Effector memory CD8-positive, alpha-beta T cell (primary cell): Measurements from ENCODE around the gene CFDP1.

ENCODE experiments used
- ATAC-seq: fragments of 150-1000 bp; cut with Tn5 transposase; replicated peaks from 2 replicates; pipeline ENCODE4 v1.10.0; 2021; ENCODE audit warnings: mild to moderate bottlenecking, moderate library complexity
- DNase-seq, 3 experiments: peaks; one replicate each; pipeline ENCODE4 v3.0.0; 2021
- H3K27ac Mint-ChIP-seq, 2 donors: one replicate each; pipeline ENCODE4 v1.8.0; 2022; ENCODE audit warnings: mild to moderate bottlenecking in 2 of 2, mixed read lengths in 2 of 2, moderate library complexity in 2 of 2
- H3K27me3 Mint-ChIP-seq, 2 donors: one replicate each; pipeline ENCODE4 v1.8.0; 2022; ENCODE audit warnings: mixed read lengths in 2 of 2
- H3K36me3 Mint-ChIP-seq: one replicate; pipeline ENCODE4 v1.8.0; 2022; ENCODE audit warnings: mild to moderate bottlenecking, moderate library complexity, mixed read lengths; ENCODE audit not compliant: insufficient read depth
- H3K4me1 Mint-ChIP-seq, 2 donors: one replicate each; pipeline ENCODE4 v1.8.0; 2022; ENCODE audit warnings: low read depth in 2 of 2, mixed read lengths in 2 of 2
- H3K4me3 Mint-ChIP-seq, 2 donors: one replicate each; pipeline ENCODE4 v1.8.0; 2022; ENCODE audit warnings: mild to moderate bottlenecking in 2 of 2, mixed read lengths in 2 of 2, moderate library complexity in 2 of 2
- H3K9me3 Mint-ChIP-seq, 2 donors: one replicate each; pipeline ENCODE4 v1.8.0; 2022; ENCODE audit warnings: mixed read lengths in 2 of 2

Gene CFDP1

GRCh38 chr16:75333721-75334163 is 99.6 kb downstream of the CFDP1 start:
- DNase-seq (no peak), ATAC-seq (peak; percentile 31)
- Mint-ChIP-seq H3K27me3 (no peaks in the 10 kb centered on the region), H3K4me3 (peak overlapping the region in 1 of 2 donors; percentile 36), H3K27ac (peak overlapping the region; percentile 55 to 75), H3K36me3 (peaks cover 8% of the 10 kb centered on the region), H3K4me1 (peaks cover 14 to 21% of the 10 kb centered on the region in 2 donors), H3K9me3 (no peaks in the 10 kb centered on the region)

GRCh38 chr16:75329943-75330342 is 103.4 kb downstream of the CFDP1 start:
- Mint-ChIP-seq H3K4me1 (peaks cover 20 to 28% of the 10 kb centered on the region in 2 donors), H3K4me3 (no peak overlapping the region), H3K36me3 (peaks cover 5% of the 10 kb centered on the region), H3K27me3 (no peaks in the 10 kb centered on the region), H3K9me3 (no peaks in the 10 kb centered on the region), H3K27ac (no peak overlapping the region)
- ATAC-seq (no peak), DNase-seq (no peak)

- peak overlapping the region in 1 of 2 donors; percentile 49 for H3K27ac Mint-ChIP-seq
- no peaks in the 10 kb centered on the region for H3K9me3 Mint-ChIP-seq
- ATAC-seq = no peak
- DNase-seq = no peak
- peaks cover 10 to 15% of the 10 kb centered on the region in 2 donors for H3K4me1 Mint-ChIP-seq
- H3K4me3 Mint-ChIP-seq = no peak overlapping the region
- no peaks in the 10 kb centered on the region for H3K36me3 Mint-ChIP-seq
- peaks cover 4% of the 10 kb centered on the region in 2 donors for H3K27me3 Mint-ChIP-seq
Measured at GRCh38 chr16:75326333-75326732, 107.0 kb downstream of the CFDP1 start.

GRCh38 chr16:75323933-75324332 is 109.4 kb downstream of the CFDP1 start:
- ATAC-seq = no peak

GRCh38 chr16:75323198-75323597 is 110.1 kb downstream of the CFDP1 start:
- H3K4me1 Mint-ChIP-seq = peaks cover 29 to 31% of the 10 kb centered on the region in 2 donors
- DNase-seq (no peak), ATAC-seq (no peak)
- H3K9me3 Mint-ChIP-seq = no peaks in the 10 kb centered on the region
- no peak overlapping the region for H3K4me3 Mint-ChIP-seq
- H3K36me3 Mint-ChIP-seq = no peaks in the 10 kb centered on the region
- peaks cover 7 to 10% of the 10 kb centered on the region in 2 donors for H3K27me3 Mint-ChIP-seq
- H3K27ac Mint-ChIP-seq = no peak overlapping the region

More at GRCh38 chr16:75323933-75324332, 109.4 kb downstream of the CFDP1 start:
- no peak for DNase-seq
- Mint-ChIP-seq H3K27ac (no peak overlapping the region), H3K27me3 (peaks cover 7 to 10% of the 10 kb centered on the region in 2 donors), H3K36me3 (no peaks in the 10 kb centered on the region), H3K4me1 (peaks cover 29 to 31% of the 10 kb centered on the region in 2 donors), H3K9me3 (no peaks in the 10 kb centered on the region), H3K4me3 (no peak overlapping the region)

GRCh38 chr16:75322740-75323139 is 110.6 kb downstream of the CFDP1 start:
- no peak overlapping the region for H3K4me3 Mint-ChIP-seq
- H3K9me3 Mint-ChIP-seq = no peaks in the 10 kb centered on the region
- peaks cover 29 to 31% of the 10 kb centered on the region in 2 donors for H3K4me1 Mint-ChIP-seq
- DNase-seq (no peak), ATAC-seq (no peak)
- H3K27me3 Mint-ChIP-seq = peaks cover 7 to 10% of the 10 kb centered on the region in 2 donors
- no peak overlapping the region for H3K27ac Mint-ChIP-seq
- H3K36me3 Mint-ChIP-seq = no peaks in the 10 kb centered on the region

- peaks cover 23 to 24% of the 10 kb centered on the region in 2 donors for H3K4me1 Mint-ChIP-seq
- no peak overlapping the region for H3K27ac Mint-ChIP-seq
- H3K9me3 Mint-ChIP-seq = no peaks in the 10 kb centered on the region
- DNase-seq (no peak), ATAC-seq (no peak)
- no peaks in the 10 kb centered on the region for H3K36me3 Mint-ChIP-seq
- peak overlapping the region; percentile 67 to 70 for H3K4me3 Mint-ChIP-seq
- H3K27me3 Mint-ChIP-seq = peaks cover 7 to 10% of the 10 kb centered on the region in 2 donors
Measured at GRCh38 chr16:75320435-75320834, 112.9 kb downstream of the CFDP1 start.

GRCh38 chr16:75319513-75320411 is 113.5 kb downstream of the CFDP1 start:
- Mint-ChIP-seq H3K27ac (no peak overlapping the region), H3K4me1 (peaks cover 19 to 24% of the 10 kb centered on the region in 2 donors), H3K4me3 (peak overlapping the region; percentile 67 to 70), H3K27me3 (peaks cover 7 to 10% of the 10 kb centered on the region in 2 donors), H3K36me3 (no peaks in the 10 kb centered on the region), H3K9me3 (no peaks in the 10 kb centered on the region)
- DNase-seq (no peak), ATAC-seq (peak; percentile 41)

- Mint-ChIP-seq H3K36me3 (no peaks in the 10 kb centered on the region), H3K27ac (no peak overlapping the region), H3K4me3 (no peak overlapping the region), H3K27me3 (peaks cover 7 to 10% of the 10 kb centered on the region in 2 donors), H3K9me3 (no peaks in the 10 kb centered on the region), H3K4me1 (peaks cover 19 to 24% of the 10 kb centered on the region in 2 donors)
- ATAC-seq (no peak), DNase-seq (no peak)
Measured at GRCh38 chr16:75318737-75319136, 114.6 kb downstream of the CFDP1 start.

- Mint-ChIP-seq H3K4me1 (peaks cover 19 to 24% of the 10 kb centered on the region in 2 donors), H3K9me3 (no peaks in the 10 kb centered on the region), H3K27ac (no peak overlapping the region), H3K36me3 (no peaks in the 10 kb centered on the region), H3K4me3 (no peak overlapping the region), H3K27me3 (peaks cover 7 to 10% of the 10 kb centered on the region in 2 donors)
- ATAC-seq (no peak), DNase-seq (no peak)
Measured at GRCh38 chr16:75317532-75317931, 115.8 kb downstream of the CFDP1 start.

GRCh38 chr16:75317101-75317522 is 116.2 kb downstream of the CFDP1 start:
- Mint-ChIP-seq H3K4me1 (peaks cover 19 to 24% of the 10 kb centered on the region in 2 donors), H3K27me3 (peaks cover 7 to 10% of the 10 kb centered on the region in 2 donors), H3K4me3 (no peak overlapping the region), H3K36me3 (no peaks in the 10 kb centered on the region), H3K9me3 (no peaks in the 10 kb centered on the region), H3K27ac (no peak overlapping the region)
- ATAC-seq (no peak), DNase-seq (no peak)

GRCh38 chr16:75315539-75316306 is 117.6 kb downstream of the CFDP1 start:
- no peak overlapping the region for H3K27ac Mint-ChIP-seq
- DNase-seq (no peak), ATAC-seq (no peak)
- no peaks in the 10 kb centered on the region for H3K36me3 Mint-ChIP-seq
- no peaks in the 10 kb centered on the region for H3K27me3 Mint-ChIP-seq
- peaks cover 13 to 15% of the 10 kb centered on the region in 2 donors for H3K4me1 Mint-ChIP-seq
- no peak overlapping the region for H3K4me3 Mint-ChIP-seq
- H3K9me3 Mint-ChIP-seq = no peaks in the 10 kb centered on the region

- no peaks in the 10 kb centered on the region for H3K9me3 Mint-ChIP-seq
- H3K27me3 Mint-ChIP-seq = no peaks in the 10 kb centered on the region
- H3K36me3 Mint-ChIP-seq = no peaks in the 10 kb centered on the region
- no peak overlapping the region for H3K4me3 Mint-ChIP-seq
- no peak overlapping the region for H3K27ac Mint-ChIP-seq
- no peak for ATAC-seq
- DNase-seq = no peak
- peaks cover 0 to 2% of the 10 kb centered on the region in 2 donors for H3K4me1 Mint-ChIP-seq
Measured at GRCh38 chr16:75312875-75313274, 120.4 kb downstream of the CFDP1 start.
